K562 (cell line): ENCODE data around the gene EML2. TPM values are rescaled to one million over a fixed set of nuclear protein-coding genes. Genes with fewer than 3 reads are reported as not detected.

Experiments used
- ARNT ChIP-seq, 2 experiments: fragments of 450-650 bp; IDR thresholded peaks; 2 replicates each; pipeline ENCODE4 v1.6.1; 2016; ENCODE audit warnings: mild to moderate bottlenecking in 1 of 2
- C11orf30 ChIP-seq: fragments of 450-650 bp; IDR thresholded peaks from 2 replicates; pipeline ENCODE4 v1.6.1; 2016; ENCODE audit warnings: low read depth, mild to moderate bottlenecking
- DACH1 ChIP-seq: fragments of 450-650 bp; IDR thresholded peaks from 2 replicates; pipeline ENCODE4 v1.6.1; 2018; ENCODE audit not compliant: partially characterized antibody
- DNMT1 ChIP-seq: fragments of 450-650 bp; IDR thresholded peaks from 2 replicates; pipeline ENCODE4 v1.6.1; 2016; ENCODE audit warnings: antibody characterized with exemption, mild to moderate bottlenecking
- ESRRA ChIP-seq: fragments of 450-650 bp; IDR thresholded peaks from 2 replicates; pipeline ENCODE4 v1.6.1; 2014; ENCODE audit warnings: low read depth, mild to moderate bottlenecking, moderate library complexity, borderline replicate concordance
- HBP1 ChIP-seq: fragments of 450-650 bp; formaldehyde crosslinking; IDR thresholded peaks from 2 replicates; pipeline ENCODE4 v1.4.0; 2022; ENCODE audit warnings: missing genetic modification characterization
- HNRNPLL ChIP-seq: fragments of 200-400 bp; formaldehyde crosslinking; IDR thresholded peaks from 2 replicates; pipeline ENCODE4 v1.6.1; 2017; ENCODE audit warnings: low read length, low read depth, mild to moderate bottlenecking; ENCODE audit not compliant: poor library complexity, severe bottlenecking
- HOXB6 ChIP-seq: fragments of 250-450 bp; sonication (Bioruptor Pico); IDR thresholded peaks from 2 replicates; pipeline ENCODE4 v1.5.1; 2022; ENCODE audit warnings: mild to moderate bottlenecking, borderline replicate concordance
- JUNB ChIP-seq: fragments of 450-650 bp; formaldehyde crosslinking; conservative IDR thresholded peaks from 2 replicates; pipeline ENCODE4 v1.4.0; 2020; ENCODE audit warnings: mild to moderate bottlenecking
- KLF10 ChIP-seq: fragments of 250-450 bp; sonication (Bioruptor Pico); IDR thresholded peaks from 2 replicates; pipeline ENCODE4 v1.6.1; 2021; ENCODE audit warnings: matching md5 sums
- LEF1 ChIP-seq: fragments of 450-650 bp; IDR thresholded peaks from 2 replicates; pipeline ENCODE4 v1.6.1; 2016; ENCODE audit warnings: mild to moderate bottlenecking
- POLR2G ChIP-seq: fragments of 200-400 bp; formaldehyde crosslinking; IDR thresholded peaks from 2 replicates; pipeline ENCODE4 v1.6.1; 2017; ENCODE audit warnings: low read depth, mild to moderate bottlenecking, antibody characterized with exemption, low read length, moderate library complexity
- PRMT5 ChIP-seq: sonication (generic); formaldehyde crosslinking; IDR thresholded peaks from 2 replicates; pipeline ENCODE4 v1.5.0; 2020; ENCODE audit warnings: missing genetic modification reagents
- RAD51 ChIP-seq: fragments of 450-650 bp; IDR thresholded peaks from 2 replicates; pipeline ENCODE4 v1.7.1; 2016; ENCODE audit warnings: low read depth, mild to moderate bottlenecking, borderline replicate concordance
- ZFP1 ChIP-seq: fragments of 450-650 bp; formaldehyde crosslinking; IDR thresholded peaks from 2 replicates; pipeline ENCODE4 v1.4.0; 2020; ENCODE audit warnings: mild to moderate bottlenecking, mixed read lengths
- ZNF277 ChIP-seq: fragments of 250-450 bp; sonication (Bioruptor Pico); IDR thresholded peaks from 2 replicates; pipeline ENCODE4 v1.8.0; 2022; ENCODE audit warnings: inconsistent platforms, mild to moderate bottlenecking, moderate library complexity, borderline replicate concordance
- ZNF324 ChIP-seq: fragments of 250-450 bp; sonication (Bioruptor Pico); IDR thresholded peaks from 2 replicates; pipeline ENCODE4 v1.4.0; 2020; ENCODE audit warnings: mild to moderate bottlenecking
- ZNF696 ChIP-seq: fragments of 250-450 bp; sonication (Bioruptor Pico); conservative IDR thresholded peaks from 2 replicates; pipeline ENCODE4 v1.4.0; 2020; ENCODE audit warnings: mild to moderate bottlenecking, moderate library complexity
- ZNF707 ChIP-seq: fragments of 250-450 bp; sonication (Bioruptor Pico); conservative IDR thresholded peaks from 2 replicates; pipeline ENCODE4 v1.8.0; 2022; ENCODE audit warnings: inconsistent platforms, mild to moderate bottlenecking, moderate library complexity
- ZNF766 ChIP-seq: fragments of 200-800 bp; sonication (Bioruptor generic); conservative IDR thresholded peaks from 2 replicates; pipeline ENCODE4 v1.6.1; 2016; ENCODE audit warnings: missing genetic modification characterization, missing compliant biosample characterization
- polyA plus RNA-seq, 8 experiments: library from polyadenylated mRNA; depleted of rRNA in 4 of 8; stranded (reverse) in 5 of 8; unstranded in 3 of 8; fragments of >200 nt; fragmentation: Nextera tagmentation in 2 of 8; fragmentation: Illumina TruSeq in 1 of 8; extraction: Ambion mirVana in 2 of 8; extraction: Trizol in 1 of 8; gene quantifications; 2 replicates each; pipeline versions ENCODE4 v1.2.1 to v1.2.3, GENCODE V29; 2011 to 2014; ENCODE audit warnings: inconsistent platforms in 1 of 8, missing spikeins in 1 of 8
- total RNA-seq, 7 experiments: library from RNA; depleted of rRNA in 6 of 7; stranded (reverse); fragments of >200 nt in 6 of 7; fragmentation: Illumina TruSeq in 2 of 7; extraction: Trizol in 2 of 7; gene quantifications; 2 replicates each; pipeline versions ENCODE4 v1.2.1 to v1.2.3, GENCODE V29; 2011 to 2021; ENCODE audit warnings: low replicate concordance in 1 of 7
- TF ChIP-seq, protein P1 (sequence below): sonication (generic); formaldehyde crosslinking; IDR thresholded peaks from 2 replicates; pipeline ENCODE4 v1.8.0; 2022; ENCODE audit warnings: missing genetic modification reagents, mild to moderate bottlenecking, borderline replicate concordance
- TF ChIP-seq, protein P2 (sequence below), 2 experiments: fragments of 450-650 bp; IDR thresholded peaks; 2 replicates each; pipeline ENCODE4 v1.6.1; 2016
- TF ChIP-seq, protein P3 (sequence below), 2 experiments: fragments of 450-650 bp in 1 of 2; sonication (generic) in 1 of 2; formaldehyde crosslinking; conservative IDR thresholded peaks; 2 replicates each; pipeline versions ENCODE4 v1.4.0 to v1.8.1; 2020 to 2022; ENCODE audit warnings: mild to moderate bottlenecking in 1 of 2, missing genetic modification reagents in 1 of 2

Gene EML2
- total and polyA plus RNA-seq, 9 of the 15 experiments (the other 6 are each of a cell fraction or from before 2014, with no cell fraction given), result 2.6 to 69.6 (median 24.8) TPM

DNA sequence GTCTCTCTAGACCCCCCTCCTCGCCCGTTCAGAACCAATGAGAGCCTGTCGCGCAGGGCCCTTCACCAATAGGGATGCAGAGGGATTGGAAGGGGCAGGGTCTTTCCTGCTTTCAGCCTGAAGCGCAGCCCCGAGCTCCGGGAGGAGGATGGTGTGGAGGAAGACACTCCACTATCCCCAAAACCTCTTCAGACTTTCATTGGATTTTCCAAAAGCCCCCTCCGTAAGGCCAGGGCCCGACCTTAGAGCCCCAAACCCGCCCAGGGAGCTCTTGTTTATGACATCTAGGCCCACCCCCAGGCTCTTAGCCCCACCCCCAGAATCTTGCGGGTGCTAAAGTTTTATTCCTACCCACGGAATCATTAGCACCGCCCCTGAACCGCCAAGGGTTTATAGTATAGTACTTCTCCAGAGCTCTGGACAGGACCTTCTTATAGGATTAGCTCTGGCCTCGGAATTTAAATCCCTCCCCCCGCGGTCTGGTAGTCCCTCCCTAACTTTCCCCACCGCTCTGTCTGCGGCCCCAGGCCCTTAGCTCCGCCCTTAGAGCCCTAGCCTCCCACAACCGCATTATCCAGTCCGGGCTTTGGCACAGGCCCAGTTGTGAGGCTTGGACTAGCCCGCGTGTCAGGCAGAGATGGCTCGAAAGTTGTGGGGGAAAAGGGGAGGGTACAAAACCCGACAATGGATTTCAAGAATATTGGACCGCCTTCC lies 6.6 kb upstream of the EML2 start (continued):
- no peak for TF ChIP-seq ZNF277 (CRISPR knock-in tag)
- no peak for TF ChIP-seq HOXB6 (CRISPR knock-in tag)
- peak; percentile 61 for TF ChIP-seq POLR2G
- TF ChIP-seq C11orf30, result no peak
- TF ChIP-seq, protein P1, sequence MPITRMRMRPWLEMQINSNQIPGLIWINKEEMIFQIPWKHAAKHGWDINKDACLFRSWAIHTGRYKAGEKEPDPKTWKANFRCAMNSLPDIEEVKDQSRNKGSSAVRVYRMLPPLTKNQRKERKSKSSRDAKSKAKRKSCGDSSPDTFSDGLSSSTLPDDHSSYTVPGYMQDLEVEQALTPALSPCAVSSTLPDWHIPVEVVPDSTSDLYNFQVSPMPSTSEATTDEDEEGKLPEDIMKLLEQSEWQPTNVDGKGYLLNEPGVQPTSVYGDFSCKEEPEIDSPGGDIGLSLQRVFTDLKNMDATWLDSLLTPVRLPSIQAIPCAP (CRISPR knock-in tag), result no peak
- TF ChIP-seq DNMT1, result no peak
- no peak for TF ChIP-seq ZNF707
- TF ChIP-seq KLF10, result no peak
- no peak for TF ChIP-seq ZFP1 (CRISPR knock-in tag)
- no peak for TF ChIP-seq ZNF766
- peak; percentile 69 for TF ChIP-seq ZNF324 (CRISPR knock-in tag)
- peak; percentile 55; the same call in 1 of the 2 replicates for TF ChIP-seq RAD51
- TF ChIP-seq ARNT (IDR thresholded peaks at IDR 0.05), result peak; percentile 90 to 92; a peak in 3 of 4 replicates
- TF ChIP-seq, protein P2, sequence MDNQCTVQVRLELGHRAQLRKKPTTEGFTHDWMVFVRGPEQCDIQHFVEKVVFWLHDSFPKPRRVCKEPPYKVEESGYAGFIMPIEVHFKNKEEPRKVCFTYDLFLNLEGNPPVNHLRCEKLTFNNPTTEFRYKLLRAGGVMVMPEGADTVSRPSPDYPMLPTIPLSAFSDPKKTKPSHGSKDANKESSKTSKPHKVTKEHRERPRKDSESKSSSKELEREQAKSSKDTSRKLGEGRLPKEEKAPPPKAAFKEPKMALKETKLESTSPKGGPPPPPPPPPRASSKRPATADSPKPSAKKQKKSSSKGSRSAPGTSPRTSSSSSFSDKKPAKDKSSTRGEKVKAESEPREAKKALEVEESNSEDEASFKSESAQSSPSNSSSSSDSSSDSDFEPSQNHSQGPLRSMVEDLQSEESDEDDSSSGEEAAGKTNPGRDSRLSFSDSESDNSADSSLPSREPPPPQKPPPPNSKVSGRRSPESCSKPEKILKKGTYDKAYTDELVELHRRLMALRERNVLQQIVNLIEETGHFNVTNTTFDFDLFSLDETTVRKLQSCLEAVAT (IDR thresholded peaks at IDR 0.05), result peak in 1 of 2 experiments; percentile 93; a peak in 2 of 4 replicates
- no peak for TF ChIP-seq HBP1 (CRISPR knock-in tag)
- TF ChIP-seq PRMT5 (CRISPR knock-in tag), result no peak
- peak; percentile 92; the same call in 1 of the 2 replicates for TF ChIP-seq ESRRA
- TF ChIP-seq DACH1, result no peak
- TF ChIP-seq, protein P3, sequence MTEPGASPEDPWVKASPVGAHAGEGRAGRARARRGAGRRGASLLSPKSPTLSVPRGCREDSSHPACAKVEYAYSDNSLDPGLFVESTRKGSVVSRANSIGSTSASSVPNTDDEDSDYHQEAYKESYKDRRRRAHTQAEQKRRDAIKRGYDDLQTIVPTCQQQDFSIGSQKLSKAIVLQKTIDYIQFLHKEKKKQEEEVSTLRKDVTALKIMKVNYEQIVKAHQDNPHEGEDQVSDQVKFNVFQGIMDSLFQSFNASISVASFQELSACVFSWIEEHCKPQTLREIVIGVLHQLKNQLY (CRISPR knock-in tag; conservative IDR thresholded peaks at IDR 0.05), result no peak
- TF ChIP-seq LEF1, result peak; percentile 76
- TF ChIP-seq JUNB (CRISPR knock-in tag), result no peak
- peak; percentile 46 for TF ChIP-seq HNRNPLL
- no peak for TF ChIP-seq ZNF696 (CRISPR knock-in tag)
